Transverse colon (tissue), 4 donors: Measurements from ENCODE around the gene LRRC47.

Experiments used
- CTCF ChIP-seq, 5 experiments: fragments of 200-600 bp in 3 of 5; fragments of 450-650 bp in 2 of 5; sonication (generic) in 3 of 5; IDR thresholded peaks; 1 replicate in 2 of 5; 2 replicates in 3 of 5; pipeline ENCODE4 v1.5.1; 2016 to 2017; ENCODE audit warnings: antibody characterized with exemption in 5 of 5, inconsistent platforms in 3 of 5, mild to moderate bottlenecking in 2 of 5, moderate library complexity in 1 of 5
- EP300 ChIP-seq: sonication (generic); formaldehyde crosslinking; IDR thresholded peaks from one replicate; pipeline ENCODE4 v1.6.1; 2017; ENCODE audit warnings: antibody characterized with exemption, low read depth
- POLR2A ChIP-seq: fragments of 450-650 bp; IDR thresholded peaks from one replicate; pipeline ENCODE4 v1.6.1; 2016; ENCODE audit warnings: antibody characterized with exemption, mild to moderate bottlenecking, moderate library complexity
- POLR2AphosphoS5 ChIP-seq, 3 donors: sonication (generic); formaldehyde crosslinking; IDR thresholded peaks; one replicate each; pipeline ENCODE4 v1.6.1; 2016; ENCODE audit warnings: antibody characterized with exemption in 3 of 3

GRCh38 chr1:3789421-3790300 is 6.6 kb downstream of the LRRC47 start:
- TF ChIP-seq POLR2AphosphoS5 (IDR thresholded peaks at IDR 0.05) (no peak), CTCF (IDR thresholded peaks at IDR 0.05) (no peak), EP300 (no peak), POLR2A (no peak)
